HG03097 (cell line): ENCODE results near the gene CUZD1.

Source experiments
- ATAC-seq: cut with Tn5 transposase; IDR thresholded peaks from one replicate; pipeline ENCODE4 v1.9.1; 2021; ENCODE audit not compliant: unreplicated experiment, low FRiP score

Gene CUZD1

GRCh38 chr10:122822973-122823690 lies 22.5 kb downstream of the CUZD1 start:
- no peak for ATAC-seq

- ATAC-seq, result no peak
These were observed 23.8 kb downstream of the CUZD1 start for GRCh38 chr10:122821808-122822207.

DNA sequence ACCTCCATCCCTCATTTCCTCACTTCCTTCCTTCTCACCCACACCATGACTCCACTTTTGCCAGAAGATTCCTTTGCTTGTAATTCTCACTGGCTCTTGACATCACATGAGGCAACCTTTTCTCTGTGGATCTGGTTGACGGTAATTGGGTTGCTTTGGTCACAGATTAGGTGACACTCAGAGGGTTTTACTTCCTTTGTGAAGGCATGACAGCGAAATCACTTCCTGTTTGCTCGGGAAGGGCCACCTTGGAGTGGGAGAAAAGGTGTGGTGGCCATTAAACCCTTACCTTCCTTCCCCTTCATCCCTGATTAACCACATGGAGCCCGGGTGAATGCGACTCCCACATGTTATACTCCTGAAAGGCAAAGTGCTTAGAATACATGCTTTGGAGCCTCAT lies 30.2 kb downstream of the CUZD1 start:
- ATAC-seq, result no peak

DNA sequence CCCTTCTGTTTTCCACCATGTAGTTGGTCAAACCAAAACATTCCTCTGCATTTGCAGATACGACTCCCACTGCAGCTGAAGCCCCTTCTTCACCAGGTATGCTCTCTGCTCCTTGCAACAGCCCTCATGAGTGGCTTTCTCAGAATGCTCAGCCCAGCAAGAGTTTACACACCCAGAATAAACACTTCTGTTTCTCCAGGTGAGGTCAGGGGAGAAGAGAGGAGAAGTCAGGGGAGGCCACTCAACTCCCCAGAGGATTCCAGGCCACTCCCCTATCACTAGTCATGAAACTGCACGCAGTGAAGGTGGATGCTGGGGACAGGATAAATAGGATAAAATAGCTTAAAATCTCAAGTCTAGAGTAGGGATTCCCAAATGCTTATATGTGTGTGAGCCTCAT lies 31.2 kb downstream of the CUZD1 start:
- ATAC-seq, result no peak

DNA sequence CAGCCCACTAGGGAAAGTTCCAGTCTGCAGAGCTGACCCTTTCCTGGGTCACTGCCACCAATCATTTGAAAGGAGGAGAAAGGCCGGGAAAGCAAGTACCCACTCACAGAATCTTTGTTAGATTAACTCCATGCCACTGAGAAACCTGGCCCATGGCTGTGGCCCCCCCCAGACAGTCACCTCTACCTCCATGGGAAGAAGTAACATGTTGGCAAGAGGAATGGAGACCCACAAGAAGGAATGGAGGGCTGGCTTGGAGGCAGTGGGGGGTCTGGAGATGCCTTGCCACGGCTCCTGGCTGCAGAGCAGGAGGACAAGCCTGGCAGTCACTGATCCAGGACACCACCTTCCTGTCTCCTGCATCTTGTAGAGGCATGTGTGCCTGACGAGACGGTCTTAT lies 32.9 kb downstream of the CUZD1 start:
- no peak for ATAC-seq

DNA sequence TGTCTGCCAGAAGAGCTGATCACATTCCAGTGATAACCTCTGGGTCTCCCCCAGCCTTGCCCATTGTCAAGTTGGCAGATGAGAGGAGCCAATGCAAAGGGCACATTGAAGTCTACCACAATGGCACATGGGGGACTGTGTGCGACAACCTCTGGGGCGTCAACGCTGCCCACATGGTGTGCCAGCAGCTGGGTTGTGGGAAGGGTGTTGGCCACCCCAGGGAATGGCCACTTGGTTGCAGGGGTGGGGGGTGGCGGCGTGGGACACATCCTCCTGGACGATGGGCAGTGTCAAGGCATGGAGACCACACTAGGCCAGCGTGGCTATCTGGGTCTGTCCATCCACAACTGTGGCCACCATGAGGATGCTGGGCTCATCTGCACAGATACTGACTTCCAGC lies 43.4 kb downstream of the CUZD1 start:
- ATAC-seq, result no peak

DNA sequence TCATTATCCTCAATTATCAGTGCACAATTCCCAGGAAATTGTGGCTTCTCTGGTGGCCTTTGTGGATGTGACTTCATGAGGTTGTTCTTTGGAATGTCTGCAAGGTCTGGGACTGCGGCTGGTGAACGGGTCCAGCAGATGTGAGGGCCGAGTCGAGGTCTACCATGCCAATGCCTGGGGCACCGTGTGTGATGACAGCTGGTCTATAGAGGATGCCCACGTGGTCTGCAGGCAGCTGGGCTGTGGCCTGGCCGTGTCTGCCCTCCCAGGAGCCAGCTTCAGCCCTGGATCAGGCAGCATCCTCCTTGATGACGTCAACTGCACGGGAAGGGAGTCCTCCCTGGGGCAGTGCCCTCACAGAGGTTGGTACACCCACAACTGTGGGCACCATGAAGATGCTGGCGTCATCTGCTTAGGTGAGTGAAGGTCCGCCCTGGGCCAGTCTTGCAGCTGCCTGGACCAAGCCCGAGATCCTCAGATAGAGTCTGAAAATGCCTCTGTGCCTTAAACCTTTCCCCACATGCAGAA lies 46.9 kb downstream of the CUZD1 start:
- no peak for ATAC-seq

DNA sequence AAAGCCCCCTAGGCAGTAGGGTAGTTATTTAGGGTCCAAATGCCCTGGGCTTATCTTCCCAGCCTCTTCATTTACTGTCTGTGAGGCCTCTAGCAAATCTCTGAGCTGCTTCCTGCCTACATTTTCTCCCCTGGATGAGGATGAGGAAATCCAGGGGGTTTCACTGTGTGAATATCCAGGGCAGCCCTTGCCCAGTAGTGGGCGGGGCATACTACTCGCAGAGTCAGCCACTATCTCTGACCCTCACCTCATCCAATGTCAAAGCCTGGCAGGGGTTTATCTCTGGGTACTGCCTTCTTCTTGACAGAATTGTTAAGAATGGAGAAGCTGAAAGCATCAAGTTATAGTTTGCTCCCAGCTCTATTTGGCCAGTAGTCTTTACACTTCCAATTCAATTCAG lies 48.9 kb downstream of the CUZD1 start:
- ATAC-seq, result no peak

DNA sequence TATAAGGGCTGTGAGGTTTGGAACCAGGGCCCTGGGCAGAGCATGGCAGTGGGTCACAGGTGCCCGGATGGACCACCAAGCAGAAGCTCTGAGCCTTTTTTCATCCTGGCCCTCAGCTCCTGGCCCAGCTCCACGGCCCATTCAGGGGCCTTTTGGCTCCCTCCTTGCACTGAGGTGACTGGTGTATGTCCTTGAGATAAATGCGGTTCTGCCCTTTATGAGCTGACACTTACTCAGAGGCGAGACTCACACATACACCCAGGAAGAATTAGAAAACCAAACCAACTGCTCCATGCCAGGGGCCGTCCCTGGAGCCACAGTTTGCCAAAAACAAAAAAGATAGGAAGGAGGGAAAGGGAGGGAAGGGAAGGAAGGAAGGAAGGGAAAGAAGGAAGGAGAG lies 49.7 kb downstream of the CUZD1 start:
- no peak for ATAC-seq

- no peak for ATAC-seq
These were observed 59.4 kb downstream of the CUZD1 start for GRCh38 chr10:122786269-122786668.

- no peak for ATAC-seq
These were observed 62.7 kb downstream of the CUZD1 start for GRCh38 chr10:122782911-122783310.
